RWPE2 (cell line): Measurements from ENCODE around the gene TBX20.
A peak's percentile ranks its signal among the peaks of the same experiment; 100 is the strongest.

Experiments
- ATAC-seq: fragments of 200-7000 bp; cut with Tn5 transposase; 3 replicates; pipeline ENCODE4 v1.9.1; 2021; ENCODE audit warnings: low read depth
- DNase-seq: peaks from one replicate; pipeline ENCODE4 v3.0.0-alpha.2; 2020; ENCODE audit warnings: low spot score
- H3K27ac ChIP-seq: fragments of 450-650 bp; 2 replicates; pipeline ENCODE4 v1.5.1; 2017; ENCODE audit warnings: mild to moderate bottlenecking; ENCODE audit not compliant: poor library complexity, severe bottlenecking
- H3K27me3 ChIP-seq: fragments of 250-450 bp; sonication (Bioruptor Pico); 2 replicates; pipeline ENCODE4 v1.5.1; 2021; ENCODE audit warnings: mild to moderate bottlenecking, moderate library complexity; ENCODE audit not compliant: insufficient read depth, poor library complexity, severe bottlenecking
- H3K36me3 ChIP-seq: fragments of 250-450 bp; sonication (Bioruptor Pico); 2 replicates; pipeline ENCODE4 v1.5.1; 2020; ENCODE audit warnings: low read depth, mild to moderate bottlenecking, moderate library complexity
- H3K4me1 ChIP-seq: fragments of 250-450 bp; sonication (Bioruptor Pico); 2 replicates; pipeline ENCODE4 v1.5.1; 2021; ENCODE audit warnings: mild to moderate bottlenecking, moderate library complexity; ENCODE audit not compliant: insufficient read depth, poor library complexity, severe bottlenecking
- H3K4me3 ChIP-seq: fragments of 250-450 bp; sonication (Bioruptor Pico); 2 replicates; pipeline ENCODE4 v1.5.1; 2021; ENCODE audit warnings: mild to moderate bottlenecking, moderate library complexity; ENCODE audit not compliant: severe bottlenecking
- H3K9me3 ChIP-seq: fragments of 250-450 bp; sonication (Bioruptor Pico); 2 replicates; pipeline ENCODE4 v1.5.1; 2021; ENCODE audit warnings: mild to moderate bottlenecking, moderate library complexity; ENCODE audit not compliant: severe bottlenecking
- CTCF ChIP-seq: fragments of 450-650 bp; IDR thresholded peaks from one replicate; pipeline ENCODE4 v1.5.1; 2017; ENCODE audit warnings: mild to moderate bottlenecking, moderate library complexity; ENCODE audit not compliant: poor library complexity, severe bottlenecking

The TBX20 gene

GRCh38 chr7:35263396-35263795 lies 9.5 kb upstream of the TBX20 start:
- TF ChIP-seq CTCF = no peak
- no peak for DNase-seq
- H3K36me3 ChIP-seq = no peaks in the 10 kb centered on the region
- no peak for ATAC-seq
- H3K9me3 ChIP-seq = no peaks in the 10 kb centered on the region
- no peak overlapping the region for H3K27ac ChIP-seq
- peaks cover 69% of the 10 kb centered on the region for H3K27me3 ChIP-seq
- H3K4me1 ChIP-seq = no peaks in the 10 kb centered on the region
- H3K4me3 ChIP-seq = no peak overlapping the region

GRCh38 chr7:35261476-35262285 lies 7.8 kb upstream of the TBX20 start:
- peaks cover 86% of the 10 kb centered on the region for H3K27me3 ChIP-seq

GRCh38 chr7:35261041-35261440 lies 7.1 kb upstream of the TBX20 start:
- no peak for ATAC-seq
- no peak overlapping the region for H3K4me3 ChIP-seq
- H3K27ac ChIP-seq = no peak overlapping the region
- H3K4me1 ChIP-seq = no peaks in the 10 kb centered on the region
- no peaks in the 10 kb centered on the region for H3K36me3 ChIP-seq
- H3K27me3 ChIP-seq = peaks cover 90% of the 10 kb centered on the region
- no peak for DNase-seq
- H3K9me3 ChIP-seq = no peaks in the 10 kb centered on the region
- TF ChIP-seq CTCF = no peak

More at GRCh38 chr7:35261476-35262285, 7.8 kb upstream of the TBX20 start:
- Histone ChIP-seq H3K27ac (no peak overlapping the region), H3K4me1 (no peaks in the 10 kb centered on the region), H3K9me3 (no peaks in the 10 kb centered on the region), H3K36me3 (no peaks in the 10 kb centered on the region), H3K4me3 (no peak overlapping the region)
- no peak for DNase-seq
- no peak for TF ChIP-seq CTCF
- ATAC-seq = peak; percentile 36; the same call in 1 of the 3 replicates

- peaks cover 92% of the 10 kb centered on the region for H3K27me3 ChIP-seq
- no peak for ATAC-seq
Observed at GRCh38 chr7:35260246-35260645, 6.3 kb upstream of the TBX20 start.

More at GRCh38 chr7:35260246-35260645, 6.3 kb upstream of the TBX20 start:
- Histone ChIP-seq H3K27ac (no peak overlapping the region), H3K36me3 (no peaks in the 10 kb centered on the region), H3K4me3 (no peak overlapping the region), H3K4me1 (no peaks in the 10 kb centered on the region), H3K9me3 (no peaks in the 10 kb centered on the region)
- TF ChIP-seq CTCF = no peak
- no peak for DNase-seq
